Kidney tubule cell (primary cell): ENCODE results near the gene ACOT2.
"Not testable (repeated sequence)": the region's sequence is repeated elsewhere in the genome, so short reads cannot be mapped to it uniquely, and the experiment has no call there.

Experiments
- DNase-seq: peaks from one replicate; pipeline ENCODE4 v3.0.0-alpha.2; 2018; ENCODE audit warnings: low spot score

Gene ACOT2

GRCh38 chr14:73567951-73568885 lies 795 bp upstream of the ACOT2 start:
- peak; percentile 60 for DNase-seq

GRCh38 chr14:73568886-73569184 lies 178 bp upstream of the ACOT2 start:
- not testable (repeated sequence) for DNase-seq

GRCh38 chr14:73570913-73571312 lies 1.9 kb downstream of the ACOT2 start:
- DNase-seq = peak; percentile 46

- DNase-seq = not testable (repeated sequence)
These were observed 4.0 kb downstream of the ACOT2 start for GRCh38 chr14:73573034-73573433.

- DNase-seq = not testable (repeated sequence)
These were observed 4.7 kb downstream of the ACOT2 start for GRCh38 chr14:73573740-73574139.

- DNase-seq = not testable (repeated sequence)
These were observed 5.2 kb downstream of the ACOT2 start for GRCh38 chr14:73574251-73574650.

GRCh38 chr14:73576391-73576790 lies 7.4 kb downstream of the ACOT2 start:
- DNase-seq = no peak

GRCh38 chr14:73577214-73577613 lies 8.2 kb downstream of the ACOT2 start:
- DNase-seq = not testable (repeated sequence)

- DNase-seq = peak; percentile 30
These were observed 13.3 kb downstream of the ACOT2 start for GRCh38 chr14:73582102-73582979.

GRCh38 chr14:73588695-73589094 lies 19.7 kb downstream of the ACOT2 start:
- no peak for DNase-seq

- no peak for DNase-seq
These were observed 20.1 kb downstream of the ACOT2 start for GRCh38 chr14:73589116-73589515.

- not testable (repeated sequence) for DNase-seq
These were observed 21.6 kb downstream of the ACOT2 start for GRCh38 chr14:73590673-73591004.

- DNase-seq = peak; percentile 45
These were observed 22.9 kb downstream of the ACOT2 start, which contains the start of gene ACOT4 for GRCh38 chr14:73591690-73592449. ACOT4 (plus strand) TSS chr14:73591873; CDS start chr14:73591960, 87 bp downstream.

- DNase-seq = no peak
These were observed 25.5 kb downstream of the ACOT2 start for GRCh38 chr14:73594491-73594890.

- DNase-seq = no peak
These were observed 30.5 kb downstream of the ACOT2 start for GRCh38 chr14:73599499-73599898.

GRCh38 chr14:73602994-73603393 lies 34.0 kb downstream of the ACOT2 start:
- DNase-seq = no peak

- no peak for DNase-seq
These were observed 37.3 kb downstream of the ACOT2 start for GRCh38 chr14:73606271-73606670.

GRCh38 chr14:73607241-73607640 lies 38.2 kb downstream of the ACOT2 start:
- DNase-seq = no peak

GRCh38 chr14:73610687-73611086 lies 41.7 kb downstream of the ACOT2 start:
- peak; percentile 75 for DNase-seq

GRCh38 chr14:73612339-73613045 lies 43.5 kb downstream of the ACOT2 start, which contains the start of gene ACOT6:
ACOT6 (plus strand) TSS chr14:73612517; CDS start chr14:73612572, 55 bp downstream.
- DNase-seq = peak; percentile 77

GRCh38 chr14:73613046-73613383 lies 44.0 kb downstream of the ACOT2 start:
- no peak for DNase-seq
